Brain pericyte (primary cell): ENCODE results near the gene FBXW9.
"Not testable (repeated sequence)": the region's sequence is repeated elsewhere in the genome, so short reads cannot be mapped to it uniquely, and the experiment has no call there.

Source experiments
- DNase-seq: peaks from one replicate; pipeline ENCODE4 v3.0.0-alpha.2; 2012; ENCODE audit warnings: low read depth, low spot score

FBXW9 gene

GRCh38 chr19:12696366-12697335, at the start of gene FBXW9:
FBXW9 (minus strand) TSS chr19:12696631; CDS start chr19:12696581, 50 bp downstream.
- peak; percentile 83 for DNase-seq

- peak; percentile 76 for DNase-seq
These were observed 48.9 kb upstream of the FBXW9 start for GRCh38 chr19:12745166-12745897.

- DNase-seq = no peak
These were observed 41.5 kb upstream of the FBXW9 start for GRCh38 chr19:12737835-12738351.

GRCh38 chr19:12736995-12737834, 40.8 kb upstream of the FBXW9 start, which contains the start of gene GET3:
GET3 (plus strand) TSS chr19:12737497; CDS start chr19:12737506, 9 bp downstream.
- DNase-seq = peak; percentile 100

GRCh38 chr19:12733369-12734214, 37.2 kb upstream of the FBXW9 start:
- DNase-seq = no peak

GRCh38 chr19:12731337-12731736, 34.9 kb upstream of the FBXW9 start:
- no peak for DNase-seq

- DNase-seq = no peak
These were observed 33.6 kb upstream of the FBXW9 start for GRCh38 chr19:12730064-12730463.

GRCh38 chr19:12727745-12728433, 31.5 kb upstream of the FBXW9 start:
- no peak for DNase-seq

- DNase-seq = no peak
These were observed 30.5 kb upstream of the FBXW9 start for GRCh38 chr19:12726988-12727316.

- not testable (repeated sequence) for DNase-seq
These were observed 29.2 kb upstream of the FBXW9 start for GRCh38 chr19:12725612-12726011.

GRCh38 chr19:12723641-12724426, 27.4 kb upstream of the FBXW9 start, which contains the start of gene TNPO2:
TNPO2 (minus strand) TSS chr19:12723932; CDS start chr19:12720977, 2,955 bp downstream.
- no peak for DNase-seq

- DNase-seq = no peak
These were observed 26.9 kb upstream of the FBXW9 start for GRCh38 chr19:12723381-12723640.

GRCh38 chr19:12722566-12723380, 26.3 kb upstream of the FBXW9 start:
- peak; percentile 93 for DNase-seq

GRCh38 chr19:12721656-12722565, 25.5 kb upstream of the FBXW9 start:
- peak; percentile 47 for DNase-seq

- DNase-seq = no peak
These were observed 24.6 kb upstream of the FBXW9 start for GRCh38 chr19:12720851-12721655.

- no peak for DNase-seq
These were observed 23.9 kb upstream of the FBXW9 start for GRCh38 chr19:12720296-12720695.
